Hematopoietic multipotent progenitor cell (in vitro differentiated cells): ENCODE measurements around the gene KRT33A. TPM values are rescaled to one million over a fixed set of nuclear protein-coding genes. Genes with fewer than 3 reads are reported as not detected.

Experiments used
- DNase-seq, 3 donors: peaks; one replicate each; pipeline ENCODE4 v3.0.0-alpha.2; 2011 to 2015; ENCODE audit warnings: low read depth in 2 of 3, low spot score in 2 of 3
- total RNA-seq: library from RNA; depleted of rRNA; stranded (reverse); fragments of >200 nt; gene quantifications from one replicate; pipeline ENCODE4 v1.2.3, GENCODE V29; 2012

KRT33A gene
- total RNA-seq, 1 donor = not detected

- peak; percentile 67 to 98 (median 90) for DNase-seq
Observed at GRCh38 chr17:41308251-41308917, 42.2 kb downstream of the KRT33A start.

GRCh38 chr17:41307647-41308046 lies 43.0 kb downstream of the KRT33A start:
- DNase-seq = no peak

- no peak for DNase-seq
Observed at GRCh38 chr17:41304091-41304490, 46.5 kb downstream of the KRT33A start.

GRCh38 chr17:41302981-41303380 lies 47.6 kb downstream of the KRT33A start:
- no peak for DNase-seq

- DNase-seq = peak in 1 of 3 donors; percentile 33
Observed at GRCh38 chr17:41301916-41302901, 48.4 kb downstream of the KRT33A start, which contains the start of gene KRTAP29-1. TSS of gene KRTAP29-1 (minus strand) at chr17:41302851. CDS start at chr17:41302851, 0 bp downstream.

GRCh38 chr17:41301204-41301790 lies 49.3 kb downstream of the KRT33A start:
- DNase-seq = no peak

- DNase-seq = no peak
Observed at GRCh38 chr17:41298458-41299135, 52.0 kb downstream of the KRT33A start.

- DNase-seq = no peak
Observed at GRCh38 chr17:41296846-41297245, 53.8 kb downstream of the KRT33A start.

Other genes starting within 250 kb of the KRT33A start
- gene KRTAP4-16, start 248.6 kb downstream of the KRT33A start, total RNA-seq = not detected
- gene KRTAP4-9, start 245.4 kb downstream of the KRT33A start, total RNA-seq = under 0.01 TPM
- gene KRTAP4-11, start 232.5 kb downstream of the KRT33A start, total RNA-seq = not detected
- gene KRTAP4-12, start 226.6 kb downstream of the KRT33A start, total RNA-seq = not detected
- gene KRTAP4-6, start 210.3 kb downstream of the KRT33A start, total RNA-seq = not detected
- not detected for gene KRTAP4-5, start 201.0 kb downstream of the KRT33A start, total RNA-seq
- gene KRTAP4-4, start 190.1 kb downstream of the KRT33A start, total RNA-seq = not detected
- gene KRTAP4-3, start 182.6 kb downstream of the KRT33A start, total RNA-seq = not detected
- gene KRTAP4-2, start 172.6 kb downstream of the KRT33A start, total RNA-seq = not detected
- not detected for gene KRTAP4-1, start 165.9 kb downstream of the KRT33A start, total RNA-seq
- not detected for gene KRTAP9-1, start 160.9 kb downstream of the KRT33A start, total RNA-seq
- not detected for gene KRTAP9-2, start 124.2 kb downstream of the KRT33A start, total RNA-seq
- not detected for gene KRTAP9-3, start 118.4 kb downstream of the KRT33A start, total RNA-seq
- not detected for gene KRTAP9-8, start 112.8 kb downstream of the KRT33A start, total RNA-seq
- not detected for gene KRTAP9-4, start 101.1 kb downstream of the KRT33A start, total RNA-seq
- not detected for gene KRTAP9-9, start 95.4 kb downstream of the KRT33A start, total RNA-seq
- gene KRTAP9-6, start 85.5 kb downstream of the KRT33A start, total RNA-seq = not detected
- not detected for gene KRTAP9-7, start 75.1 kb downstream of the KRT33A start, total RNA-seq
- gene KRTAP29-1, start 48.0 kb downstream of the KRT33A start, total RNA-seq = not detected
- gene KRTAP16-1, start 41.5 kb downstream of the KRT33A start, total RNA-seq = 0.27 TPM
- gene KRTAP17-1, start 35.1 kb downstream of the KRT33A start, total RNA-seq = not detected
- not detected for gene KRT33B, start 19.0 kb upstream of the KRT33A start, total RNA-seq
- gene KRT34, start 31.5 kb upstream of the KRT33A start, total RNA-seq = not detected
- not detected for gene KRT31, start 46.8 kb upstream of the KRT33A start, total RNA-seq
- gene KRT37, start 73.8 kb upstream of the KRT33A start, total RNA-seq = not detected
- not detected for gene KRT38, start 90.2 kb upstream of the KRT33A start, total RNA-seq
- gene KRT32, start 116.6 kb upstream of the KRT33A start, total RNA-seq = not detected
- not detected for gene KRT35, start 130.3 kb upstream of the KRT33A start, total RNA-seq
- not detected for gene KRT36, start 139.1 kb upstream of the KRT33A start, total RNA-seq
- gene KRT13, start 154.8 kb upstream of the KRT33A start, total RNA-seq = not detected
- not detected for gene KRT15, start 168.1 kb upstream of the KRT33A start, total RNA-seq
- not detected for gene KRT19, start 177.5 kb upstream of the KRT33A start, total RNA-seq
- gene KRT9, start 221.2 kb upstream of the KRT33A start, total RNA-seq = not detected
- not detected for gene KRT14, start 236.1 kb upstream of the KRT33A start, total RNA-seq